Measurements from ENCODE around the gene TUBGCP4.

The TUBGCP4 gene

DNA sequence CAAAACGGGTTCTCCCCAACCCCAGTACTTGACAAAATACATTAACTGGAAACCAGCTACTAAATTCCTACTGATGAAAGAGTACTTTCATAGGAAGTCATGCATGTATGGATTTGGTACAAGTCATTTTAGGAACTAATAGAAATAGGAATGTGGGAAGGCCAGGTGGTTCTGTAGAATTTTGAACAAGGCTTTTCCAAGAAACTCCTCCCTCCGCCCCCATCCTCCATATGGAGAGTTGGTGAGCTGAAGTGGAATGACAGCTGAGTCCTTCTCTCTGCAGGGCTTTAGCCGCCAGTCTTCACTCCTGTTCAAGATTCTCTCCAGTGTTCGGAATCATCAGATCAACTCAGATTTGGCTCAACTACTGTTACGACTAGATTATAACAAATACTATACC is 33.2 kb downstream of the TUBGCP4 start:
- no peak for DNase-seq (ENCODE audit: low spot score)

DNA sequence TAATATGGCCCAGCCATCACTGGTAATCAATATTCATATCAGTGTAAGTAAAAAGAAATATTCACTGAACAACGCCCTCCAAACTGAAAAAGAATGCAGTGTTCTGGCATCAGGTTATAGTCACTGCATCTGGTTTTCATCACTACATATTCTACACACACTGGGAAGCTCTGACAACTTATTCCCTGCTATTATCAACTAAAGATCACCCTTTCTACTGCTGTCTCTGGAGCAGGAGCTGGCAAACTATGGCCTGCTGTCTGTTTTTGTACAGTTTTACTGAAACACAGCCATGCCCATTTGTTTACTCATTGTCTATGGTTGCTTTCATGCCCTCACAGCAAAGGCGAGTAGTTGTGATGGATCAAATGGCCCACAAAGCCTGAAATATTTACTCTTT is 35.3 kb downstream of the TUBGCP4 start:
- DNase-seq (ENCODE audit: low spot score): no peak

GRCh38 chr15:43406808-43407207 is 35.9 kb downstream of the TUBGCP4 start:
- DNase-seq (ENCODE audit: low spot score): no peak

DNA sequence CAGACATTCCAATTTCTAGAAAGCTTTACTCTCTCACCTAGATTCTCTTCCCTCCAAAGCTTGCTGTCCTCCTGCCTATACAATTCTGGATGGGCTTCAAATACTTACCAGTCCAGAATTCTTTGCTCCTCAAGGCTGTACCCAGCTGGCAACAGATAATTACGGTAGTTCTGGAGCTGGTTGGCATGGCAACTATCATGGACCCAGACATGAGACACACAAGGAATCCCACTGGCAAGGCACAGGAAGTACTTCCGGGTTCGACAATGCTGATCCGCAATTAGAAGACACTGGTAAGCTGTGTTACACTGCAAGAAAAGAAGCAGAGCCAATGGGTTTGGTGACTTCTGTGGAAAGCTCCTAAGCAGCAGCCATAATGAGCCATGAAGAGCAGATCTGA is 37.9 kb downstream of the TUBGCP4 start:
- no peak for DNase-seq (ENCODE audit: low spot score)

GRCh38 chr15:43410572-43411214 is 39.8 kb downstream of the TUBGCP4 start:
- no peak for DNase-seq (ENCODE audit: low spot score)

DNA sequence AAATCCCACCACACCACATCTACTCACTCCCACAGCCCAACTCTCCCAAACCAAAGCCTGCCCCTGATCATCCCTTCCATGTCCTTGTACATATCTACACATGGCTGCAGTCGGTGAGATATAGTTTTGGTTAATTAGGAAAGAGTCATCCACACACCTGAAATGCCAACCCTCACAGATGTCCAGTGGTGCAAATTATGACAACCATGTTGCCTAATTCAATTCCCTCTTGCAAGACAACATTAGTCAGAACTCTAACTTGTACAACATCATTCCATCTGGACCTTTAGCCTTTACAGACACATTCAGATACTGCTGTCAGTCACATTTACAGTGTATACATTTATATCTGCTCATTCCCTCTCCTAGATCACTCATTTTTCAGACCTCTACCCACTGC is 41.2 kb downstream of the TUBGCP4 start:
- no peak for DNase-seq (ENCODE audit: low spot score)

DNA sequence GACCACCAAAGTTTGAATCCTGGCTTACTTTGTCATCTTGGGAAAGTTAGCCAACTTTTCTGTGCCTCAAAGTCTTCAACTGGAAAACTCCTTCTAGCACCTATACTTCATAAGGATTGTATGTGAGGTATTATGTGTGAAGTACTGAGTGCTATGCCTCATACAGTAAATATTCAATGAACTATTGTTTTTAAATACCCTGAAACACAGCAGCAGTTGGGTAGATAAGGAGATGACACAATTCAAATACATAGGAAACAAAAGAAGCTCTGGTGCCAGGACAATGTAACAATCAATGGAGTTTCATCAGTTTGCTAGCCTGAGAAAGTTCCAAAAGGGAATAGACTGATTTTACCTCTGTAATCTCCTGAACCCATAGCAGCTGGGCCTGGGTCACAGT is 43.3 kb downstream of the TUBGCP4 start:
- DNase-seq (ENCODE audit: low spot score): no peak

DNA sequence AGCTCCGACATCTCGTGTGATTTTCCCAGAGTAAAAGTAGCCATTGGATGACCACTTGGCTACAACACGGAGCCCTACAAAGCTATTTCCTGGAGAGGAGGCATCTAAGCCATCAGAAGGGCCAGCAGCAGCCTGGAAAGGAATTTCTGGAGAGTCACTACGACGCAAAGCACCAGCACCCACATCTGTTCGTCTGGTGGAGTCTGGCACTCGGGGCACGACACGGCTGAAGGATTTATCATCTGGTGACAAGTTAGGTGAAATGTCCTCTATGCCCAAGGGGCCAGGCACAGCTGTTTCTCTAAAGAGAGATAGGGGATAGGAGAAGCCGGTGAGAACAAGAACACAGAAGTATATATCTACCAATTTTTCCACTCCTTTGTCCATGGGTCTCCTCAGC is 49.5 kb downstream of the TUBGCP4 start:
- DNase-seq (ENCODE audit: low spot score): no peak

GRCh38 chr15:43420876-43421275 is 50.0 kb downstream of the TUBGCP4 start:
- no peak for DNase-seq (ENCODE audit: low spot score)

DNA sequence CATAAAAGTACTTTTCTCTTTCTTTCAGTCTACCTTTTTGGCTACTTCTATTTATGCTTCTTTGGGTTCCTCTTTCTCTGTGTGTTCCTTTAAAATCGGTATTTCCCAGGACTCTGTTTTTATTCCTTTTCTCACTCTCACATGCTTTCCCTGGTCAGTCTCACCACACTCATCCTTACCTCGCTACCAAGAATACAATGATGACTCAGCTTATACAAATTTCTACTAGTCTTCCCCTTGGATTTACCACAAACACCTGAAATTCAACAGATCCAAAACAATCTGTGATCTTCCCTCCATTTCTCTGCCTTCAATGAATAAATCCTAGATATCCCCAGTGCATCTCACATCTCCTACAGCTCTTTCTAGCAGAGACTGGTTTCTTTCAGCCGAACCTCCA is 52.9 kb downstream of the TUBGCP4 start:
- no peak for DNase-seq (ENCODE audit: low spot score)

DNA sequence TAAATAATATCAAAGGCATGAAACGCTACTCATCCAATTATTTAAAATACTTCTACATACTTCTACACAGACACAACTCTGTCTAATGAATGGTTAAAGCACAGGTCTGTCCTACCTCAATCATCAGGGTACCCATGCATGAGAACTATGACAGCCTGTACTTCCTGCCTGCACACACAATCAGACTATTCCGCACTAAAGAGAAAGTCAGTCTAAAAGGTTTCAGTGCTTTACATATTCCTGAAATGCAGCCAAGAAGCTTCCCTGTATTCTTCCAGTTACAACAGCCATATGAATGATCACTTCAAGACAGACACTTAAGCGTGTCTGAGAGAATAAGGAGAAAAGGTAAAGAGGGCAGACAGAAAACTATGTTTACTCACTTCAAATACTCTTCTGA is 58.8 kb downstream of the TUBGCP4 start:
- no peak for DNase-seq (ENCODE audit: low spot score)

GRCh38 chr15:43433165-43433564 is 62.3 kb downstream of the TUBGCP4 start:
- no peak for DNase-seq (ENCODE audit: low spot score)

DNA sequence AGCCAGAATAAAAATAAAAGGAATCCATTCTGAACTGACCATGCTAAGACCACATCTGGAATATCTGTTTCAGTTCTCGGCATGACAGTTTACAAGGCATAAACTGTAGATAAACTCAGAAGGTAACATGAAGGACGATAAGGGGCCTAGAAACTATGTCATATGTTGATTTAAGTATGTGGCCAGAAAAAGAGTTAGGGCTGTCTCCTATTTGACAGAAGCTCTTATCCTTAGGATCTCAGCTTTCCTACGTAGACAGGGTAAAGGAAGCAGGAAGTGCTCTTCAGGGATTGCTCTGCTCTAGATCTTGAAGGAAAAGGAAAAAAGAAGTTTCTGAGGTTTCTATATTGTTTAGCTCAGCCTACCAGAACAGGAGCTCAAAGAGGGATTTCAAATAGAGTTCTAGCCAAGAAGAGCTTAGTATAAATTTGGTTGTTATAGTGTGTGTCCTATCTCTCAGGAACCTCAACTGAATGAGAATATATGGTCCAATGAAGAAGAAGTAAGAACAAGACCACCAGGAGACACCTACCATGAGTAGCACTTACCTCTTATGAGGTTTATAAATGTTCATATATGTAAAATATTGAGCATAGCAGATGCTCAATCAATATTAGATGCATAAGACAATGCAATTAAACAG is 62.9 kb downstream of the TUBGCP4 start:
- no peak for DNase-seq (ENCODE audit: low spot score)

DNA sequence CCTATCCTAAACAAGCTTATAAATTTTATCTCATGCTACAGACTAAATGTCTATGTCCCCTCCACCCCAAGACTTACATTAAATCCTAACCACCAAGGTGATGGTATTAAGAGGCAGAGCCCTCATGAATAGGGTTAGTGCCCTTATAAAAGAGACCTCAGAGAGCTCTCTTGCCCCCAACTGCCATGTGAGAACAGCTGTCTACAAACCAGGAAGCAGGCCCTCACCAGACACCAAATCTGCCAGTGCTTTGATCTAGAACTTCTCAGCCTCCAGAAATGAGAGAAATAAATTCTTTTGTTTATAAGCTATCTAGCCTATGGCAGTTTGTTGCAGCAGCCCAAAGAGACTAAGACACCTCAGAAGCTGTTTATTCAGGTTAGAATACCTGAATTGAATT is 63.5 kb downstream of the TUBGCP4 start:
- DNase-seq (ENCODE audit: low spot score): no peak

GRCh38 chr15:43436395-43436794 is 65.5 kb downstream of the TUBGCP4 start:
- no peak for DNase-seq (ENCODE audit: low spot score)

DNA sequence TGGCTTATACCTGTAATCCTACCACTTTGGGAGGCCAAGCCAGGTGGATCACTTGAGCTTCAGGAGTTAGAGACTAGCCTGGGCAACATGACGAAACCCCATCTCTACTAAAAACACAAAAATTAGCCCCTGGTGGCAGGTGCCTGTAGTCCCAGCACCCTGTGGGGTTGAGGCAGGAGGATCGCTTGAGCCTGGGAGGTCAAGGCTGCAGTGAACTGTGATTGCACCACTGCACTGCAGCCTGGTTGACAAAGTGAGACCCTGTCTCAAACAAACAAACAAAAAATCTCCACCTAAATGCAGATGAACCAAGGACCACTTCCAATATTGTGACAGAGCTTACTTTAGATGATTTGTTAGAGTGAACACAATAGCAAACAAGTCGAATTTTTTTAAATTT is 68.4 kb downstream of the TUBGCP4 start:
- no peak for DNase-seq (ENCODE audit: low spot score)

DNA sequence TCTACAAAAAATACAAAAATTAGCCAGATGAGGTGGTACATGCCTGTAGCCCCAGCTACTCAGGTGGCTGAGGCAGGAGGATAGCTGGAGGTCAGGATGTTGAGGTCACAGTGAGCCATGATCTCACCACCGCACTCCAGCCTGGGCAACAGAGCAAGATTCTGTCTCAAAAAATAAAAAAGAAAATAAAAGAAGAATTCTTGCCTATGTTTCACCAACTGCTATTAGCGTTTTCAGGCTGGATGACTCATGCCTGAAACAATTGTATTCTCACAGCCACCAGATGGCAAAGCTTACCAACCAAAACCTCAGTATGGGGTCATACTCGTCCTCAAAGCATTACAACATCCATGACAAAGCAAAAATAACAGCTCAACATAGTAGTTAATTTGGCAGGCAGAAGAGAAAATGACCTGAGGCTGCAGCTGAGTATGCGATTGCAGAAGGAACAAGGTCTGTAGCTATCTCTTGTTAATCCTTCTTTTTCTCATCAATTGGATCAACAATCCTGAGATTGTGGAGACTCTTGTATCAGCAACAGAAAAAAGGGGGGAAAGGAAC is 69.9 kb downstream of the TUBGCP4 start:
- no peak for DNase-seq (ENCODE audit: low spot score)

DNA sequence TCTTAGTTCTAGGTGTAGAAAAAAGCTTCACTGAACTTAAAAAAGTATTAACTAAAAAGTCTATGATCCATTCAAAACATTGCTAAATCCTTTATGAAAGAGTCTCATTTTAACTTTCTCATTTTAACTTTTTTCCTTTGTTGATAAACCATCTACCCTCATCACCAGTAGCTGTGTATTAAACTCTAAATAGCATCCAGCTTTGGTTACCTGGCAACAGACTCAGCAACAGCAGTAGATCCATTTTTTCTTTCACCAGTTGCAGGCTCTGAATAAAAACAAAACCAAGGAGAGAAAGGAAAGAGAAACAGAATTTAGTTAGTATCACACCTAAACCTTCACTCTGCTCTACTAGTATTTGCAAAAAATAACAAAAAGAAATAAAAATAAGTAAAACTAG is 70.4 kb downstream of the TUBGCP4 start:
- DNase-seq (ENCODE audit: low spot score): no peak

- no peak for DNase-seq (ENCODE audit: low spot score)
Measured at GRCh38 chr15:43446344-43446743, 75.4 kb downstream of the TUBGCP4 start.

DNA sequence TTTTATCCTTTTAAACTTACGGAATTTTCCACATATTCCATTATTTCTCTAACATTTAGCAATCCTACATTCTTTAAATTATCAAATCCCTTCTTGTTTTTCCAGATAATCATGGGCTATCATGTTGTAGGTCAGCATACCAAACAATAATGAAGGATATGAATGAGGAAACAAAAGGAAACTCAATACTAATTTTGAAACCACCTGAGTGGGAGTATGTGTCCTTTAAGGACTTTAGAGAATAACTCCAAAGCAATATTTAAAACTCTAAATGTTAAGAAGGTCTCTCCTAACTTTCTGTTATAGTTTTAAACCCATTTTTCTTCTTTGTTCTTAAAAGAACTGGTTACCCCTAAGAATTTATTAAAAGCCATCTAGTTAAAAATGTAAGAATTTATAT is 79.1 kb downstream of the TUBGCP4 start:
- no peak for DNase-seq (ENCODE audit: low spot score)

All from germinal center (tissue), 1 donor.